Natural killer cell (primary cell): ENCODE measurements around the gene LRP1B. TPM values are rescaled to one million over a fixed set of nuclear protein-coding genes. Genes with fewer than 3 reads are reported as not detected.

Experiments used
- ATAC-seq, 3 donors: fragments of 150-1000 bp in 2 of 3; fragments of 200-7000 bp in 1 of 3; cut with Tn5 transposase; 1 replicate in 1 of 3; 2 replicates in 2 of 3; pipeline ENCODE4 v1.10.0; 2021; ENCODE audit warnings: mild to moderate bottlenecking in 2 of 3, moderate library complexity in 2 of 3
- DNase-seq, 2 donors: peaks; one replicate each; pipeline versions ENCODE4 v3.0.0 to v3.0.0-alpha.2; 2013 to 2021; ENCODE audit warnings: mixed read lengths in 1 of 2
- H3K27ac ChIP-seq: one replicate; pipeline ENCODE4 v1.5.1; 2013; ENCODE audit warnings: mild to moderate bottlenecking, low read length
- H3K27me3 ChIP-seq: one replicate; pipeline ENCODE4 v1.6.1; 2013; ENCODE audit warnings: low read length; ENCODE audit not compliant: control insufficient read depth, insufficient read depth
- H3K36me3 ChIP-seq: one replicate; pipeline ENCODE4 v1.6.1; 2013; ENCODE audit warnings: low read length; ENCODE audit not compliant: control insufficient read depth, insufficient read depth
- H3K4me1 ChIP-seq: one replicate; pipeline ENCODE4 v1.6.1; 2013; ENCODE audit warnings: low read length; ENCODE audit not compliant: control insufficient read depth, insufficient read depth
- H3K4me3 ChIP-seq: one replicate; pipeline ENCODE4 v1.5.1; 2013; ENCODE audit warnings: low read length
- H3K9me3 ChIP-seq: one replicate; pipeline ENCODE4 v1.6.1; 2013; ENCODE audit warnings: low read length; ENCODE audit not compliant: control insufficient read depth, insufficient read depth
- H3K27ac Mint-ChIP-seq, 2 donors: one replicate each; pipeline ENCODE4 v1.8.0; 2022; ENCODE audit warnings: mild to moderate bottlenecking in 2 of 2, mixed read lengths in 2 of 2, moderate library complexity in 1 of 2
- H3K27me3 Mint-ChIP-seq, 2 donors: one replicate each; pipeline ENCODE4 v1.8.0; 2022; ENCODE audit warnings: low read depth in 2 of 2, mixed read lengths in 2 of 2
- H3K36me3 Mint-ChIP-seq: one replicate; pipeline ENCODE4 v1.8.0; 2022; ENCODE audit warnings: mixed read lengths
- H3K4me1 Mint-ChIP-seq, 2 donors: one replicate each; pipeline ENCODE4 v1.8.0; 2022; ENCODE audit warnings: mixed read lengths in 2 of 2
- H3K4me3 Mint-ChIP-seq: one replicate; pipeline ENCODE4 v1.8.0; 2022; ENCODE audit warnings: mild to moderate bottlenecking, moderate library complexity, mixed read lengths
- H3K9me3 Mint-ChIP-seq, 2 donors: one replicate each; pipeline ENCODE4 v1.8.0; 2022; ENCODE audit warnings: mixed read lengths in 2 of 2
- WGBS: methylation state at CpG from one replicate; pipeline ENCODE4 v1.1.7; 2013; ENCODE audit warnings: missing lambda C conversion rate; ENCODE audit not compliant: insufficient coverage; 5-methylcytosine and 5-hydroxymethylcytosine counted together
- intact Hi-C: fragments of 100-400 bp; cut with micrococcal nuclease; formaldehyde crosslinking; loops from one replicate; pipeline ENCODE4 v1.14.2; 2022
- total RNA-seq, 4 donors: library from RNA; stranded (reverse); fragments of 120-200 nt in 1 of 4; gene quantifications; one replicate each; pipeline versions ENCODE4 v1.2.3 to v1.2.4, GENCODE V29; 2013 to 2022
- TF ChIP-seq, protein P1 (sequence below): fragments of 200-600 bp; IDR thresholded peaks from one replicate; pipeline ENCODE4 v1.8.0; 2022; ENCODE audit warnings: antibody characterized with exemption

LRP1B gene
- total RNA-seq, 3 donors from 2014 or later (not counting 1 experiment from before 2014, with no cell fraction given): 0.05 TPM; not detected in 2

DNA sequence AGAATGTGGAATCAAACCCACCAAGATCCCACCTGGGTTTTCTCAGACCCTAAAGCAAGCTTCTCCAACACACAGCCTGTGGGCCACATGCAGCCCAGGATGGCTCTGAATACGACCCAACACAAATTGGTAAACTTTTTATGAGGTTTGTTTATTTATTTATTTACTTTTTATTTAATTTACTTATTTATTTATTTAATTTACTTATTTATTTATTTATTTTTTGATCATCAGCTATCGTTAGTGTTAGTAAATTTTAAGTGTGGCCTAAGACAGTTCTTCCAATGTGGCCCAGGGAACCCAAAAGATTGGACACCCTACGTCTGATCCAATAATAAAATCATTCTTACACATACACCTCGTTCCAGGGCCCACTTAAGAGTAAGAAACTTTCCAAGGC, 1451.1 kb downstream of the LRP1B start:
- TF ChIP-seq, protein P1, sequence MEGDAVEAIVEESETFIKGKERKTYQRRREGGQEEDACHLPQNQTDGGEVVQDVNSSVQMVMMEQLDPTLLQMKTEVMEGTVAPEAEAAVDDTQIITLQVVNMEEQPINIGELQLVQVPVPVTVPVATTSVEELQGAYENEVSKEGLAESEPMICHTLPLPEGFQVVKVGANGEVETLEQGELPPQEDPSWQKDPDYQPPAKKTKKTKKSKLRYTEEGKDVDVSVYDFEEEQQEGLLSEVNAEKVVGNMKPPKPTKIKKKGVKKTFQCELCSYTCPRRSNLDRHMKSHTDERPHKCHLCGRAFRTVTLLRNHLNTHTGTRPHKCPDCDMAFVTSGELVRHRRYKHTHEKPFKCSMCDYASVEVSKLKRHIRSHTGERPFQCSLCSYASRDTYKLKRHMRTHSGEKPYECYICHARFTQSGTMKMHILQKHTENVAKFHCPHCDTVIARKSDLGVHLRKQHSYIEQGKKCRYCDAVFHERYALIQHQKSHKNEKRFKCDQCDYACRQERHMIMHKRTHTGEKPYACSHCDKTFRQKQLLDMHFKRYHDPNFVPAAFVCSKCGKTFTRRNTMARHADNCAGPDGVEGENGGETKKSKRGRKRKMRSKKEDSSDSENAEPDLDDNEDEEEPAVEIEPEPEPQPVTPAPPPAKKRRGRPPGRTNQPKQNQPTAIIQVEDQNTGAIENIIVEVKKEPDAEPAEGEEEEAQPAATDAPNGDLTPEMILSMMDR: no peak
- Histone ChIP-seq H3K27me3 (no peaks in the 10 kb centered on the region), H3K36me3 (no peaks in the 10 kb centered on the region), H3K4me1 (no peaks in the 10 kb centered on the region), H3K9me3 (peaks cover 3% of the 10 kb centered on the region), H3K27ac (no peak overlapping the region), H3K4me3 (no peak overlapping the region)
- ATAC-seq (no peak), DNase-seq (no peak)
- Mint-ChIP-seq H3K27me3 (no peaks in the 10 kb centered on the region), H3K4me3 (no peak overlapping the region), H3K9me3 (peaks cover 11 to 16% of the 10 kb centered on the region in 2 donors), H3K27ac (no peak overlapping the region), H3K4me1 (no peaks in the 10 kb centered on the region), H3K36me3 (no peaks in the 10 kb centered on the region)
- WGBS: 73% methylated on average over 2 of the region's 4 CpGs
- intact Hi-C loops: no loop called here

DNA sequence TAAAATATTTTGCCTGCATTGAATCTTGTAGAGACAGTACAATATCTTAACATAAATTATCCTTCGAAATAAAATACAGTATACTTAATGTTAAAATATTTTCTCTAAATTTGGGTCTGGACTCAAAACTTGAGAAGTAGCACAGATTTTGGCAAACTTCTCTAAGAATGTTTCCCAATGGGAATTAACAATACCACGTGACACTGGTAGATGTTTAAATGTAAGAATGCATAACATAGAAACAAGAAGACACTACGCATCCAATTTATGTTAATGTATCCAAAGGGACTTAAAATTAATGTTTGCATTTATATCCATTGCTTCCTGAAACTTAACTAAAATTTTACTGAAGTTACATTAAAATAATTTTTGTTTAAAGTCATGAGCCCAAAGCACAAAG, 1460.9 kb downstream of the LRP1B start:
- Histone ChIP-seq H3K4me1 (no peaks in the 10 kb centered on the region), H3K27ac (no peak overlapping the region), H3K27me3 (no peaks in the 10 kb centered on the region), H3K4me3 (no peak overlapping the region), H3K36me3 (no peaks in the 10 kb centered on the region), H3K9me3 (no peaks in the 10 kb centered on the region)
- Mint-ChIP-seq H3K27ac (no peak overlapping the region), H3K36me3 (peaks cover 17% of the 10 kb centered on the region), H3K4me1 (no peaks in the 10 kb centered on the region), H3K9me3 (peaks cover 17 to 32% of the 10 kb centered on the region in 2 donors), H3K4me3 (no peak overlapping the region), H3K27me3 (no peaks in the 10 kb centered on the region)
- DNase-seq (no peak), ATAC-seq (no peak)
- TF ChIP-seq, protein P1: no peak
- WGBS: 67% methylated on average over 1 of the region's 3 CpGs
- intact Hi-C loops: no loop called here

GRCh38 chr2:140667203-140667602, 1463.6 kb downstream of the LRP1B start:
- WGBS: 95% methylated on average over 2 of the region's 2 CpGs
- H3K27ac ChIP-seq: no peak overlapping the region
- no peak overlapping the region for H3K4me3 Mint-ChIP-seq
- TF ChIP-seq, protein P1: no peak
- ATAC-seq (no peak), DNase-seq (no peak)
- peaks cover 5 to 20% of the 10 kb centered on the region in 2 donors for H3K9me3 Mint-ChIP-seq
- H3K36me3 Mint-ChIP-seq: peaks cover 5% of the 10 kb centered on the region
- no peaks in the 10 kb centered on the region for H3K4me1 ChIP-seq
- H3K27ac Mint-ChIP-seq: no peak overlapping the region
- H3K27me3 Mint-ChIP-seq: no peaks in the 10 kb centered on the region
- H3K9me3 ChIP-seq: no peaks in the 10 kb centered on the region
- H3K4me3 ChIP-seq: no peak overlapping the region
- intact Hi-C loops: no loop called here
- H3K27me3 ChIP-seq: no peaks in the 10 kb centered on the region
- H3K4me1 Mint-ChIP-seq: no peaks in the 10 kb centered on the region
- H3K36me3 ChIP-seq: no peaks in the 10 kb centered on the region

GRCh38 chr2:140662504-140662903, 1468.3 kb downstream of the LRP1B start:
- no peak for ATAC-seq
- TF ChIP-seq, protein P1: no peak
- Mint-ChIP-seq H3K4me3 (no peak overlapping the region), H3K27me3 (no peaks in the 10 kb centered on the region), H3K27ac (no peak overlapping the region), H3K9me3 (peaks cover 4 to 13% of the 10 kb centered on the region in 2 donors), H3K36me3 (no peaks in the 10 kb centered on the region), H3K4me1 (no peaks in the 10 kb centered on the region)
- H3K4me1 ChIP-seq: no peaks in the 10 kb centered on the region
- no peak overlapping the region for H3K4me3 ChIP-seq
- no peaks in the 10 kb centered on the region for H3K36me3 ChIP-seq
- no peaks in the 10 kb centered on the region for H3K9me3 ChIP-seq
- no CpG with 5 or more reads among the region's 1 CpG for WGBS
- H3K27ac ChIP-seq: no peak overlapping the region
- no peak for DNase-seq
- no peaks in the 10 kb centered on the region for H3K27me3 ChIP-seq
- intact Hi-C loops: no loop called here
